GM18519 (cell line): Measurements from ENCODE around the gene PDE6B.

Experiments
- ATAC-seq: cut with Tn5 transposase; IDR thresholded peaks from one replicate; pipeline ENCODE4 v1.9.1; 2021; ENCODE audit warnings: mild to moderate bottlenecking, moderate library complexity; ENCODE audit not compliant: unreplicated experiment, low FRiP score

The PDE6B gene

DNA sequence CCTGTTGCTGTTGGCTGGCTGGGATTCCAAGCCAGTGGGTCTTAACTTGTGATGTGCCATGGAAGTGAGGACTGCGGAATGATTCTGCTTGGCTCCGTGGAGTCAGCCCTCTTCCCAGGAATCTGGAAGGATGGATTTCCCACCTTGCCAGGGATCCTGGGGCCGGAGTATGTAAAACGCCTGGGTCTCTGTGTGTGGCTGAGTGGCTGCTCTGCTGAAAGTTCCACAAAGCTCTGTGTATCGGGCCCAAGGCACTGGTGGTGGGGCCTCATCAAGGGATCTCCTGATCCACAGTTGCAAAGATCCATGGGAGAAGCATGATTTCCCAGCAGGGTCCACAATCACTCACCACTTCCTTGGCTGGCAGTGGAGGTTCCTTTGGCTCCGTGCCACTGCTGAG, 25.2 kb upstream of the PDE6B start:
- ATAC-seq = no peak

DNA sequence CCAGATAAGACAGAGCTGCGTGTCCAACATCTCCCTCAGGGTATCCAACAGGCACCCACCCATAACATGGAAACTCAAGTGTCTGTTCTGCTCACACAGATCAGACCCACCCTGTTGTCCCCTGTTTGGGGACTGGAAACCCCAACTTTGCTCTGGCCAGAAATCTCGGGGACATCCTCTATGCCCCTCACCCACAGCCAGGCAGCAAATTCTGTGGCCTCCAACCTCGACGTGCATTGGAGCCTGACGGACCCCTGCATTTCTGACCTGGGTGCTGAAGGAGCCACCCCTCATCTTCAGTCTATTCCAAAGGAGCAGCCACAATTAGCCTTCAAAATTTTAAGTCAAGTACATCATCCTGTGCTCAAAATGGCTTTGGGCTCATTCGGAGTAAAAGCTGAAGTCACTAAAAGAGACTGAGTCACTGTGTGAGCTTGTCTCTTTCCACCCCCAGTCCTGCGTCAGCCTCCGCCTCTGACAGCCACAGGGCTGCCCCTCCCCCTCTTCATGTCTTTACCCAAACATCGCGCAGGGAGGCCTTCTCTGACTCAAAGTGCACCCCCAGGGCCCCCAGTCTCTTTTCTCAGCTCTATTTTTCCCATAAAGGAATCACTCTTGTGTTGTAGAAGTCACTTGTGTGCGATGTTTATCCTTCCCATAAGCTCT, 24.4 kb upstream of the PDE6B start:
- ATAC-seq = no peak

DNA sequence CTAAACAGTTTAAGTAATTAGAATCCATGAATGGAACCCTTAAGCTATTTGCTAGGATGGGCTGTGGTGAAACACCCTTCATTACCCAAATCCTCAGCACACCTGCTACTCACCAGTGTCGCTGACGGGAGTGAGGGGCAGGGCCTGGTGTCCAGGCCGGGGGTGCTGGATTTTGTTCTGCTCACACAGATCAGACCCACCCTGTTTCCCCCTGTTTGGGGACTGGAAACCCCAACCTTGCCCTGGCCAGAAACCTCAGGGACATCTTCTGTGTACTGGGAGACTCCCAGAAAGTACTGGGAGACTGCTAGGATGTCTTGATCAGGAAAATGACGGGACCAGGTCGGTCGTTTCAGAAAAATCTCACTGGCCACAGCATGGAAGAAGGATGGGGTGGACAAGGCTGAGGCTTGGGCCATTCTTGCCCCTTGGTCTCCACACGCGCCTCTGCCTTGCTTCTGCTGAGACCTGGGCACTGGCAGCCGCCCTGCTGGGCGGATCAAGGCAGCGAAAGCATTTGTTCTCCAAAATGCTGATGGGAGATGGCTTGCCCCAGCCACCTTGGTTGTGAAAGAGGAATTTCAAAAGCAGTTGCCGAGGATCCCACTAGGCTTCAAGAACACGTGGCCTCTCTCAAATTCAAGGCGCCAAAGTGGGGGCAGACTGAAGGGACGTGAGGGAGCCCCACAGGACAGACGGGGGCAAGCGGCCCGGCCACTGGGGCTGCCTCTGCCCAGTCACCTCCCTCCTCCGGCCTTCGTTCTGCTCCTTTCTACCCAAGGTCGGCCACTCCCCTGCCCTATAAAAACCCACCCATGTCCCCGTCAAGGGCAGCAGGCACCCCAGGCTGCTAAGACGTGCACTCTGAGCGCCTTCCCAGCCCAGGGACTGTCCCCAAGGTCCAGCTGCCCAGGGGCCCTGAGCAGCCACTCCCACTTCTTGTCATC, 23.5 kb upstream of the PDE6B start:
- no peak for ATAC-seq

DNA sequence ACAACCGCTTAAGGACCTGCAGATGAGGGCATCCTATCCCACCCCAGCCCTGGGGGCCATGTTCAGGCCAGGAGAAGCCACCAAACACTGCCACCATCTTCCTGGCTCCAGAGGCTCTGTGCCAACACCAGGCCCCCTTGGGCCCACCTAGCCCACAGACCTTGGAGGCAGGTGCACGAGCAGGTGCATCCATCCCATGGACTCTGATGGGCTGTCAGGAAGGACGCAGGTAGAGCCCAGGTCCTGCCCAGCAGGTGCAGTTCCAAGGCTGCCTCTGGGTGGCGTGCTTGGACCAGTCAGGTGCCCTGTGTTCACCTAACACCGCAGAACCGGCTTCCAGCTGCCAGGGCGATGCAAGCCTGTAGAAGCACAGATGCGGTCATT, 22.8 kb upstream of the PDE6B start:
- no peak for ATAC-seq

DNA sequence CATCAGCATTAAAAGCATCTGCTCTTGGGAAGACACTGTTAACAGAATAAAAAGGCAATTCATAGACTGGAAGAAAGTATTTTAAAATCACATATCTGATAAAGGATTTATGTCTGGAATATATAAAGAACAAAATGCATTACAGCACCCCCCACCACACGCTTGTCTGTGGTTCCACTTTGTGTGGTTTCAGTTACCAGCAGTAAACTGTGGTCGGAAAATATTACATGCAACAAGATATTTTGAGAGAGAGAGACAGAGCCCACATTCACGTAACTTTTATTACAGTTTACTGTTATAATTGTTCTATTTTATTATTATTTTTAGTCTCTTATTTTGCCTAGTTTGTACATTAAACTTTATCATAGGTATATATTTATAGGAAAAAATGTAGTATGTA, 21.2 kb upstream of the PDE6B start:
- no peak for ATAC-seq

DNA sequence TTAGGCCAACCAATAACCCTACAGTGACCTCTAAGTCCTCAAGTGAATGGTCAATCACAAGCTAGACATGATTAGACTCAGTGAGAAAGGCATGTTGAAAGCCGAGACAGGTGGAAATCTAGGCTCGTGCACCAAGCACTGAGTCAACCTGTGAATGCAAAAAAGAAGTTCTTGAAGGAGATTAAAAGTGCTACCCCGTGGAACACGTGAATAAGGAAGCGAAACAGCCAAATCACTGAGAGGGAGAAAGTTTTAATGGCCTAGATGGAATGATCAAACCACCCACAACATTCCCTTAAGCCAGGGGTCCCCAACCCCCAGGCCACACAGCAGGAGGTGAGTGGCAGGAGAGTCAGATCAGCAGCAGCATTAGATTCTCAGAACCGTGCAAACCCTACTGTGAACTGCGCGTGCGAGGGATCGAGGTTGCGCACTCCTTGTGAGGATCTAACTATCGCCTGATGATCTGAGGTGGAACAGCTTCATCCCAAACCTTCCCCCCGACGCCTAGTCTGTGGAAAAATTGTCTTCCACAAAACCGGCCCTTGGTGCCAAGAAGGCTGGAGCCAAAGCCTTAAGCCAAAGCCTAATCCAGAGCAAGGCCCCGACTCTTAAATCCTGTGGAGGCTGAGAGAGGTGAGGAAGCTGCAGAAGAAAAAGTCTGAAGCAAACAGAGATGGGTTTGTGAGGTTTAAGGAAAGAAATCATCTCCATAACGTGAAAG, 19.5 kb upstream of the PDE6B start:
- no peak for ATAC-seq

DNA sequence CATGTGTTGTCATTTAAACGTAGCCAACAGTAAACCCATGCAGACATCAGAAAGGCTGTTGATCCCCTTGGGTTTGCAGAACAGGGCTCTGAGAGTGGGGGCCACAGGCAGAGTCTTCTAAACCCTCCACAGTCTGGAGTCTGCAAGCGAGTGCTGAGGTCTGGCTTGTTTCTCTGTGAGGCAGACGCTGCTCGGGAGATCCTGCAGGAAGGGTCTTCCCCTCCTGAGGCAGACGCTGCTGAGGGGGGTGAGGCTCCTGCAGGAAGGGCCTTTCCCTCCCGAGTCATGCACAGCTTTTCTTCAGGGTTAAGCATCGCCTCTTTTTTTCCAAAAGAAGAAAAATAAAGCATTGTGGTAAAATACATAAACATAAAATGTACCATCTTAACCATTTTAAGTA, 17.1 kb upstream of the PDE6B start:
- ATAC-seq = no peak

DNA sequence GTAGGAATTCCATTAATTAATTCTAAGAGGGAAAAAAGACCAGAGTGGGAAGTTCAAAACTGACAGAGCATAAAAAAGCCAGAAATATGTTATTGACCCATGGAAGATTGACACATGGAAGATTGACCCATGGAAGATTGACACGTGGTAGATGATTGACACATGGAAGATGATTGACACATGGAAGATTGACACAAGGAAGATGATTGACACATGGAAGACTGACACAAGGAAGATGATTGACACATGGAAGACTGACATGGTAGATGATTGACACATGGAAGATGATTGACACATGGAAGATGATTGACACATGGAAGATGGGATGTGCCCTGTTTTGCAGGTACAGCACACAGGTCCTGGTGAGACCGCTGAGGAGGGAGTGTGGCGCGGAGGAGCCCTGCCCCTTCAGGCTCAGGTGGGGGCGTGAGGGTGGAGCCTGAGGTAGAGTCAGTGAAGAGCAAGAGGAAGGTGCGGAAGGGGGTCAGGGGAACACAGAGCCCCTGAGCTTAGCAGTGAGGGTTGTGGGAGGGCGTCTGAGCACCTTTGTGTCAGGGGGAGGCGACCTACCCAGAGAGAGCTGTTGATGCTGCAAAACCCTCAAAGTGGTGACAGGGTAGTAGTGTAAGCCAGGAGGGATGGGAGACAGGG, 15.8 kb upstream of the PDE6B start:
- ATAC-seq = no peak

DNA sequence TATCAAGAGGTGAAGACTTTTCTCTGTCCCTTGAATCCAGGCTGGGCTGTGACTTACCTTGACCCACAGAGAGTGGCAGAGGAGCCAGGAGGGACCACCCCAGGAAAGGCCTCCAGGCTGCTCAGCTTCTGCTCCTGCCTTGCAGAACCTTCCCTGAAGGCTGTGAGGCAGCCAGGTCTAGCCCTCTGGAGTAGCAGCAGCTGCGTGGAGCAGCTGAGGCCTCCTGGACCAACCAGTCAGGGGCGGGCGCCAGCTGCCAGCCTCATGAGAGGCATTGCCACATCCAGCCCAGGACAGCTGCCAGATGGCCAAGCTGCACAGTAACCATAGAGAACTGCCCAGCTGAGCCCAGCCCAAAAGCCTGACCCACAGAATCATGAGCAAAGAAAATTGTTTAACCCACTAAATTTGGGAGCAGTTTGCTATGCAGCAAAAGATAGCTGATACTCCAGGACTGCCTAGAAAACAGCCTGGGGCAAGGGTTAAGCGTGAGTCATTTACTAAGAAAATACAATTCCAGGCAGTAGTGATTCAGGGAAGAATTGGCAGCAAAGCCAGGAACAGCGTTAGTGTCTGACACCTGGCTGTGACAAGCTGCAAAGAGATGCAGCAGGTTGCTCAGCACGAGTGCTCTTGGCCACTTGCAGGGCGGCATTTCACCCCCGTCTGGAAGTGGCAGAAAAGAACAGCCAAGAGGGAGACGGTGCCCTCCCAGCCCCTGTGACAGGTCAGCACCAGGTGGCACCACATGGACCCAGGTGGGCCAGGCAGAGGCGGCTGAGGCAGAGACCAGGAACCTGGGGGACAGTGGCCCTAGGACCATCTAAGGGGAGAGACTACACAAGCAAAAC, 14.7 kb upstream of the PDE6B start:
- no peak for ATAC-seq

DNA sequence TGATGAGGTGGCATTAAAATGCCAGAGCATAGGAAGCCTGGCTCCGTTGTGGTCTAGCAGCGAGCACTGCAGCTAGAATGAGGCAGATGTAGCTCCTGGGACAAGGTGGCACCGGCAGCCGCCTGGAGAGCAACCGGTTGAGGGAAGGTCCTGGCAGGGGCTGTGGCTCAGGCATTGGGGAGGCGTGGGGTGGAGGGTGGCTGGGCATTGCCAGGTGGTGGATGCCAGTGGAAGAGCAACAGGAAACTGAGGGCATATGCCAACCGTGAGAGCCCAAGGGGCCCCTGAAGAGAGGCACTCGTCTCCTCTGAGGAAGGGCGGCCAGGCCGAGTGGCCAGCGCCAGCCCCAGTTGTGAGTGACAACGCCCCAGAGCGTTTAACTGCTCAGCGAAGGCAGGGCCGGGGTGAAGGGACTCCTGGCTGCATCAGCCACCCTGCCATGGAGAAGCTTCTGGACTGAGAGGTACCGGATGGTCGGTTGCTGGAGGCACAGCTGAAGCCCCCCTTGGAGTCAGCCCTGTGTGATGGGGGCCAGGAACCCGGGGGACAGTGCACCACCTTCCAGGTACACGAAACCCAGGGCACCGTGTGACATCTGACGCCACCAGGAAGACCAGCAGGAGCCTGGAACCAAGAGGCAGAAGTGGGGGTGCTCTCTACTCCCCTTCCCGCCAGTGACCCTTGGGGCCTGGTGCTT, 13.2 kb upstream of the PDE6B start:
- no peak for ATAC-seq

DNA sequence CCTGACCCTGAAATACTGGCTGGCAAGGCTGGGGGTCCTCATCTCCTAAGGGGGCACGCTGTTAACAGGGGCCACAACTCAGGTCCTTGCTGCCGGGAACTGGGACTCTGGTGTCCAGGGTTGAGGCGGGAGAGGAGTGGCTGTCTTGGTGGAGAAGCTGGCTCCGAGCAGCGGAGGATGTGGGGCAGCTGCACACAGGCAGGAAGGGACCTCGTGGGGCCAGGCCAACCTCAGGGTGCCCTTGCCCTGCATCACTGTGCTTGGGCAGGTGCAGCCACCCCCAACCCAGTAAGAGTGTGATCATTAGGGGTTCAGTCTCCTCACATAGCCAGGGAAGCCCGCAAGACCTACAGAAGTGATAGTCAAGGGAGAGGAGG, 12.6 kb upstream of the PDE6B start:
- ATAC-seq = no peak

DNA sequence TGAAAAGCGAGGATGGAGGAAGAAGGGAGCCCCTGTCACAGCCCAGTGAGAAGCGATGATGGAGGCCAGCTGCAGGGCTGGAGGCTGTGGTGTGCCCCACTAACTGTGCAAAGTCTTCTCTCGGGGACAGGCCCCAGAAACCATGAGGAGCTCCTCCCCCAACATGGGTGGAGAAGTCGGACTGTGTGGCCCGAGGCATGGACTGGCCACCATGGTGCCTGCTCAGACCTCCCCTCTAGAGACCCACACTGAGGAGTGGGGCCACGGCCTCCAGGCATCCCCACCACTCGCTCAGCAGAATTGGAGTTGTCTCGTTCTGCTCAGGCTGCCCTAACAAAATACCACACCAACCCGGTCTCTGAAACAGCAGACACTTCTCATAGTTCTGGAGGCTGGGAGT, 12.2 kb upstream of the PDE6B start:
- no peak for ATAC-seq

DNA sequence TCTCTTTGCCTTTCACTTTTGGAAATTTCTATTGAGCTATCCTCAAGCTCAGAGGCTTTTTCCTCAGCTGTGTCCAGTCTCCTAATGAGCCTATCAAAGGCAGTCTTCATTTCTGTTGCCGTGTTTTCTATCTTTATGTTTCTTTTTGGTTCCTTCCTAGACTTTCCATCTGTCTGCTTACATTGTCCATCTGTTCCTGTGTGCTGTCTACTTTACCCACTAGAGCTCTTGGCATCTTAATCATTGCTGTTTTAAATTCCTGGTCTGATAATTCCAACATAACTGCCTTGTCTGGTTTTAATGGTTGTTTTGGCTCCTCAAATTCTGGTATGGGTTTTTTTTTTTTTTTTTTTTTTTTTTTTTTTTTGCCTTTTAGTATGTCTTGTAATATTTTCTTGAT, 9.3 kb upstream of the PDE6B start:
- no peak for ATAC-seq

DNA sequence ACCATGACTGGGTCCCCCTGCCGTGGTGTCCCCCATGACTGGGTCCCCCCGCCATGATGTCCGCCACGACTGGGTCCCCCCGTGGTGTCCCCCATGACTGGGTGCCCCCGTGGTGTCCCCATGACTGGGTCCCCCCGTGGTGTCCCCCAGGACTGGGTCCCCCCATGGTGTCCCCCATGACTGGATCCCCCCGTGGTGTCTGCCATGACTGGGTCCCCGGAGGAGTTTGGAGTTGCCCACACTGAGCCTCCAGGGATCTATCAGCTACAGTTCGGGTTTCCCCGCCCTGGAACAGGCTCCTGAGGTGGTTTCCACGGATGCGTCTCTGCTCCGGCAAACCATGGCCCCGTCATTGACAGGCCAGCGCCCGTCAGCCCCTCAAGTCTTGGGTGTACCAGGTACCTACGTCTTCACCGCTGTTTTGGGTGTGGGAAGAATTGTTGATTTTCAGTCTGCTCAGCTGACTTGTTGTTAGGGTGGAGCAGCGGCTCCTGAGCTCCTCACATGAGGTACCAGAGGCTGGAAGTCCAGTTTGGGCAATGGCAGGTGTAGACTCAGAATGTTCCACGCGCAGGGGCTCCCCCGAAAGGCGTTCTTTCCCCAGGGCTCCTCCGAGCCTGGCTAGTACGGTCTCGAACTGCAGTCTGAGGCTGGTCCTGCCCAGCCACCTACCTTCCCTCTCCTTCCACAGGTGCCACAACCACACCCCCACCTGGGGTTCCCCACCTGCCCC, 8.3 kb upstream of the PDE6B start:
- ATAC-seq = no peak

DNA sequence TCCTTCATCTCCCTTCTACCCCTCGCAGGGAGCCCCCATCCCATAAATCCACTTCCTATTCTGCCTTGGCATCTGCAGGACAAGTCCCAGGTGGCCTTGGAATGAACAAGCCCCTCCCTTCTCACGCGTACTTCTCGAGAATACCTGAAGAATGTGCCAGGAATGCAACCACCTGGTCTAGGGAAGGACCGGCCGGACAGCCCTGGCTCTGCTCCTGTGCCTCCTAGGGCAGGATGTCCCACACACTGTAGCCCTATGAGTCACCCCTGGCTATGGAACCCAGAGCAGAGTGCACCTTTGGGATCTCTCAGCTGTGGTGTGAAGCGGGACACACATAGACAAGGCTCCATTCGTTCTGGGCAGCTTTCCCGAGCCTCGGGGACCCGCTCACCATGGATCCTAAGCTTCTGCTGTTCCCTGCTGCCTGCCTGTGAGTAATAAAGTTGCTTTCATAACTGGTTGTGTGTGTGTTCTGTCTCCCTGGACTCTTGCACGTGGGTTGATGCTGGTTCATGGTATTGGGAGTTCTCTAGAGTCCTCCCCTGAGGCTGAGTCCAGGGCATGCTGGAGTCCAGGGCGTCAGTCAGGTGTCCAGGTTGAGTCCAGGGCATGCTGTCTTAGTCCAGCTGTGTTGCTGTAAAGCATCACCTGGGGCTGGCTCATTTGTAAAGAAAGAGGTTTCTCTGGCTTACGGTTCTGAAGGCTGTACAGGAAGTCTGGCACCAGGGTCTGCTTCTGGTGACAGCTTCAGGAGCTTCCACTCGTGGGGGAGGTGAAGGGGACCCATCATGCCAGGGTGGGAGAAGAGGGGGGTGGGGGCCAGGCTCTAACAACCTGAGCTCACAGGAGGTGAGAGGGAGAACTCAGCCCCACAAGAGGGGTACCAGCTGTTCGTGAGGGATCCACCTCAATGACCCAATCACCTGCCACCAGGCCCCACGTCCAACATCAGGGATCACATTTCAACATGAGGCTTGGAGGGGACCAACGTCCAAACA, 7.4 kb upstream of the PDE6B start:
- ATAC-seq = no peak

DNA sequence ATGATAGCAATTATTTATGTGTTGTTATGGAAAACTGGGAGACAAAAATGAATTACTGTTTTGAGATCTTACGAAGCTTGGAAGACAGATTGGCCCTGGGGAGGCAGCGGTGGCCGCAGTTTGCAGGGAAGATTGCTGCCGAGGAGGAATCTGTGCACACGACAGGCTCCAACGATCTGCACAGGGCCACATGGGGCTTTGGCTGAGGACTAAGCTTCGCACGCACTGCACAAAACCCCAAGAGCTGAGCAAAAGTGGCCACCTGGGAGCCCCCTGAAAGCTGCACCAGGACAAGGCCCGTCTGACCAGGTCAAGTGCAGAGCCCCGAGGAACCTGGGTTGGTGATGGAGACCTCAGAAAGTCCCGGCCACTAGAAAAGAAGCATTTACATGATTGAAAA, 5.2 kb upstream of the PDE6B start:
- ATAC-seq = no peak

DNA sequence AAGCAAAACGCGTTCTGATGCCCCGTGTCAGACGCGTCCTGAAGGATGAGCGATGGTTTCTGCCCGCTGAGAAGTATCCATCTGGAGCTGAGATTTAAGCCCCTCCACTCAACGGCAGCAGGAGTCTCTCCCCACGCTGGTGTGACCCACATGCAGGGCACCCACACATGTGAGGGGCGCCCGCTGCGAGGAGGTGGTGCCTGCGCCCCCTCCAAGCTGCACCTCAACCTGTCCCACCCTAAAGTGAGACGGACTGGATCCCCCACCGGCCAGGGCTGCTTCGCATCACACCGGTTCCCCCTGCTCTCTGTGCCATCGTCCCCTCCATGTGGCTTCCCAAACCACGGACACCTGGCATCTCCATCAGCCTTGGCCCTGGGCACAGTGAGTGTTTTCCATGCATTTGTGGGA, 4.5 kb upstream of the PDE6B start:
- ATAC-seq = no peak
